HepG2 (cell line): ENCODE measurements around the gene DAZAP1. TPM values are rescaled to one million over a fixed set of nuclear protein-coding genes. Genes with fewer than 3 reads are reported as not detected.

Experiments
- ATF4 ChIP-seq, 2 experiments: fragments of 450-650 bp in 1 of 2; sonication (generic) in 1 of 2; formaldehyde crosslinking; IDR thresholded peaks; 2 replicates each; pipeline versions ENCODE4 v1.5.0 to v1.8.0; 2020 to 2022; ENCODE audit warnings: mild to moderate bottlenecking in 1 of 2, missing genetic modification reagents in 1 of 2
- ATF7 ChIP-seq, 2 experiments: fragments of 450-650 bp in 1 of 2; sonication (generic) in 1 of 2; formaldehyde crosslinking in 1 of 2; IDR thresholded peaks; 2 replicates each; pipeline versions ENCODE4 v1.4.0 to v1.6.1; 2016 to 2020; ENCODE audit warnings: antibody characterized with exemption in 1 of 2, mild to moderate bottlenecking in 1 of 2, missing genetic modification reagents in 1 of 2
- FOXK1 ChIP-seq: sonication (generic); formaldehyde crosslinking; IDR thresholded peaks from 2 replicates; pipeline ENCODE4 v1.4.0; 2020; ENCODE audit warnings: low read depth, missing genetic modification reagents, borderline replicate concordance
- GPN1 ChIP-seq: sonication (generic); formaldehyde crosslinking; IDR thresholded peaks from 2 replicates; pipeline ENCODE4 v1.5.1; 2020; ENCODE audit warnings: missing genetic modification reagents, borderline replicate concordance
- HMGXB4 ChIP-seq, 2 experiments: sonication (generic) in 1 of 2; formaldehyde crosslinking in 1 of 2; IDR thresholded peaks; 2 replicates each; pipeline versions ENCODE4 v1.4.0 to v1.6.1; 2018 to 2020; ENCODE audit warnings: missing genetic modification reagents in 2 of 2, borderline replicate concordance in 1 of 2, low read depth in 1 of 2, mild to moderate bottlenecking in 1 of 2, missing biosample characterization in 1 of 2
- KLF13 ChIP-seq: sonication (generic); formaldehyde crosslinking; IDR thresholded peaks from 2 replicates; pipeline ENCODE4 v1.4.0; 2020; ENCODE audit warnings: mild to moderate bottlenecking, missing genetic modification reagents
- PAF1 ChIP-seq: IDR thresholded peaks from 2 replicates; pipeline ENCODE4 v1.6.1; 2016; ENCODE audit warnings: missing genetic modification reagents, missing compliant biosample characterization
- TEAD3 ChIP-seq: optimal IDR thresholded peaks from 2 replicates; pipeline ENCODE3; 2016; ENCODE audit warnings: borderline replicate concordance
- TFAP4 ChIP-seq: sonication (generic); IDR thresholded peaks from 2 replicates; pipeline ENCODE4 v1.6.1; 2016; ENCODE audit warnings: low read depth, borderline replicate concordance
- TFDP2 ChIP-seq: sonication (generic); formaldehyde crosslinking; IDR thresholded peaks from 2 replicates; pipeline ENCODE4 v1.4.0; 2020; ENCODE audit warnings: missing genetic modification reagents
- ZBTB10 ChIP-seq: sonication (generic); formaldehyde crosslinking; IDR thresholded peaks from 2 replicates; pipeline ENCODE4 v1.4.0; 2020; ENCODE audit warnings: missing genetic modification reagents, borderline replicate concordance
- ZNF160 ChIP-seq: sonication (generic); formaldehyde crosslinking; IDR thresholded peaks from 2 replicates; pipeline ENCODE4 v1.8.0; 2022; ENCODE audit warnings: mild to moderate bottlenecking, inconsistent platforms, missing genetic modification reagents
- ZNF225 ChIP-seq: sonication (generic); formaldehyde crosslinking; IDR thresholded peaks from 2 replicates; pipeline ENCODE4 v1.4.0; 2020; ENCODE audit warnings: mild to moderate bottlenecking, missing genetic modification reagents
- ZNF564 ChIP-seq: sonication (generic); formaldehyde crosslinking; IDR thresholded peaks from 2 replicates; pipeline ENCODE4 v1.8.1; 2023; ENCODE audit warnings: mild to moderate bottlenecking, missing genetic modification reagents
- ZNF761 ChIP-seq: sonication (generic); formaldehyde crosslinking; conservative IDR thresholded peaks from 2 replicates; pipeline ENCODE4 v1.4.0; 2020; ENCODE audit warnings: mild to moderate bottlenecking, missing genetic modification reagents
- polyA plus RNA-seq, 8 experiments: library from polyadenylated mRNA; depleted of rRNA in 3 of 8; stranded (reverse) in 7 of 8; unstranded in 1 of 8; fragments of >200 nt; fragmentation: Illumina TruSeq in 4 of 8; extraction: Trizol in 4 of 8; gene quantifications; 2 replicates each; pipeline versions ENCODE4 v1.2.1 to v1.2.3, GENCODE V29; 2011 to 2016; ENCODE audit warnings: low read depth in 4 of 8, missing spikeins in 1 of 8, mixed read lengths in 1 of 8; ENCODE audit not compliant: insufficient read depth in 1 of 8
- total RNA-seq, 5 experiments: library from RNA; depleted of rRNA; stranded (reverse); fragments of >200 nt; fragmentation: Illumina TruSeq; extraction: Trizol; gene quantifications; 2 replicates each; pipeline ENCODE4 v1.2.3, GENCODE V29; 2016; ENCODE audit warnings: low read depth in 1 of 5
- TF ChIP-seq, protein P1 (sequence below): sonication (generic); formaldehyde crosslinking; IDR thresholded peaks from 2 replicates; pipeline ENCODE4 v1.8.0; 2022; ENCODE audit warnings: low read depth, missing genetic modification reagents

DAZAP1 gene
- total and polyA plus RNA-seq, 2 of the 13 experiments (the other 11 are each of a cell fraction or from before 2014, with no cell fraction given) = 63.3 to 79.2 TPM

- 0 out of 4 replicates have a peak, but pooled peaks of 1 of the 2 experiments have one; percentile 28 for TF ChIP-seq HMGXB4 (CRISPR knock-in tag; IDR thresholded peaks at IDR 0.05; ENCODE audit: borderline replicate concordance in 1 of 2, low read depth in 1 of 2)
- TF ChIP-seq, protein P1, sequence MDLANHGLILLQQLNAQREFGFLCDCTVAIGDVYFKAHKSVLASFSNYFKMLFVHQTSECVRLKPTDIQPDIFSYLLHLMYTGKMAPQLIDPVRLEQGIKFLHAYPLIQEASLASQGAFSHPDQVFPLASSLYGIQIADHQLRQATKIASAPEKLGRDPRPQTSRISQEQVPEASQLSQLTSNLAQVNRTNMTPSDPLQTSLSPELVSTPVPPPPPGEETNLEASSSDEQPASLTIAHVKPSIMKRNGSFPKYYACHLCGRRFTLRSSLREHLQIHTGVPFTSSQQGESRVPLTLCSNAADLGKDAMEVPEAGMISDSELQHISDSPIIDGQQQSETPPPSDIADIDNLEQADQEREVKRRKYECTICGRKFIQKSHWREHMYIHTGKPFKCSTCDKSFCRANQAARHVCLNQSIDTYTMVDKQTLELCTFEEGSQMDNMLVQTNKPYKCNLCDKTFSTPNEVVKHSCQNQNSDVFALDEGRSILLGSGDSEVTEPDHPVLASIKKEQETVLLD (CRISPR knock-in tag) = no peak
- peak; percentile 61; the same call in 1 of the 2 replicates for TF ChIP-seq TFAP4
- TF ChIP-seq FOXK1 (CRISPR knock-in tag) = peak; percentile 55; the same call in 1 of the 2 replicates
- no peak for TF ChIP-seq ATF7 (IDR thresholded peaks at IDR 0.05)
- TF ChIP-seq ATF7 (CRISPR knock-in tag; IDR thresholded peaks at IDR 0.05) = no peak
- no peak for TF ChIP-seq GPN1 (CRISPR knock-in tag)
- TF ChIP-seq ZNF160 = no peak; the same call in 1 of the 2 replicates
- no peak for TF ChIP-seq KLF13
- no peak for TF ChIP-seq PAF1
- TF ChIP-seq ZBTB10 (CRISPR knock-in tag) = no peak
- no peak for TF ChIP-seq TEAD3 (CRISPR knock-in tag)
- peak; percentile 35; the same call in 1 of the 2 replicates for TF ChIP-seq TFDP2
- peak; percentile 45; the same call in 1 of the 2 replicates for TF ChIP-seq ZNF564 (CRISPR knock-in tag)
- TF ChIP-seq ZNF225 = peak; percentile 48; the same call in 1 of the 2 replicates
- TF ChIP-seq ZNF761 (CRISPR knock-in tag) = 0 out of 2 replicates have a peak, but pooled peaks have one; percentile 28
- no peak for TF ChIP-seq ATF4 (CRISPR knock-in tag; IDR thresholded peaks at IDR 0.05)
These were observed 17.0 kb downstream of the DAZAP1 start (continued) for GRCh38 chr19:1424192-1424955.
